HG03571 (cell line): ENCODE results near the gene LRP1B.

ENCODE experiments used
- ATAC-seq: cut with Tn5 transposase; IDR thresholded peaks from one replicate; pipeline ENCODE4 v1.9.1; 2021; ENCODE audit not compliant: unreplicated experiment

The LRP1B gene

DNA sequence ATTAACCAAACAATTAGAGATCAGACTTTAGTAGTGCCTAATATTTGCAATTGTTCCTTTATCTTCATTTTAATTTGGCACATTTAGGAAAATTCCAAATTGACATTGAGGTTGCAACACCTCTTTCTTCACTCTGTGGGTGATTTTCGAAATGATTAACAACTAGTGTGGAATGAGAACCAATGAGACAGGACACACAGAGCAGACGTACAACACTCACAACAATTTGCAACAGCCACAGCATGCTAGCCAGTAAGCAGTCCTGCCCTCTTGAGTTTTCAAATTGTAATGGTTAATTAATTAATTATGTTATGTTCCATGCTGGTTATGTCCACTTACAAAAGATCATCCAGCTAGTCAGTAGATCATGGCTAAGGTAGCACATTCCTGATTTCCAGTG lies 339.3 kb downstream of the LRP1B start:
- ATAC-seq: no peak

GRCh38 chr2:141782574-141782973 lies 348.2 kb downstream of the LRP1B start:
- ATAC-seq: no peak

- no peak for ATAC-seq
Observed at GRCh38 chr2:141778315-141778835, 352.4 kb downstream of the LRP1B start.

- ATAC-seq: no peak
Observed at GRCh38 chr2:141770530-141770929, 360.3 kb downstream of the LRP1B start.

- no peak for ATAC-seq
Observed at GRCh38 chr2:141767691-141768090, 363.1 kb downstream of the LRP1B start.

DNA sequence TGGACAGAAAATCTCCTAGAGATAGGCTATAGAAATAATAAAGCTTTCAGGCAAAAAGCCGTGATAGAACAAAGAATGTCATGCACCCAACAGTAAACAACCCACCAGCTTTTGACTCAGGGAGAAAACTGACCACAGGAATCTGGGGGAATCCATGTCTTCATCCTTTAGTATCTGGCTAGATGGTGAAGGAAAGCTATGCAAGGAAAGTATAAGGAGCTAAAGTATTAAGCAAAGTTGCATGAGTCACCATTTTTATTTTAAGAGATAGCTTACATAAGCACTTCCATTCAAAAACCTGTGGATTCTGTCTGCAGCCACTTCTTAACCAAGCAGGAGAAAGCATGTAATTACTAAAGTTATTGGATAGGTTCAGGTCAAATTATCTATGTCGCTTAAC lies 363.8 kb downstream of the LRP1B start:
- ATAC-seq: no peak

GRCh38 chr2:141766225-141766624 lies 364.6 kb downstream of the LRP1B start:
- ATAC-seq: no peak

- no peak for ATAC-seq
Observed at GRCh38 chr2:141748616-141749015, 382.2 kb downstream of the LRP1B start.

DNA sequence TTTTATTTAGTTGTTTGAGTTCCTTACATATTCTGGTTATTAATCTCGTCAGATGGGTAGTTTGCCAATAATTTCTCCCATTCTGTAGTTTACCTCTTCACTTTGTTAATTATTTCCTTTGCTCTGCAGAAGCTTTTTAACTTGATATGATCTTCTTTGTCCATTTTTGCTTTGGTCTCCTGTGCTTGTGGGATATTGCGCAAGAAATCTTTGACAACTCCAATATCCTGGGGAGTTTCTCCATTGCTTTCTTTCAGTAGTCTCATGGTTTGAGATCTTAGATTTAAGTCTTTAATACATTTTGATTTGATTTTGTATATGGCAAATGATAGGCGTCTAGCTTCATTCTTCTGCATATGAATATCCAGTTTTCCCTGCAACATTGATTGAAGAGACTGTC lies 389.2 kb downstream of the LRP1B start:
- no peak for ATAC-seq

DNA sequence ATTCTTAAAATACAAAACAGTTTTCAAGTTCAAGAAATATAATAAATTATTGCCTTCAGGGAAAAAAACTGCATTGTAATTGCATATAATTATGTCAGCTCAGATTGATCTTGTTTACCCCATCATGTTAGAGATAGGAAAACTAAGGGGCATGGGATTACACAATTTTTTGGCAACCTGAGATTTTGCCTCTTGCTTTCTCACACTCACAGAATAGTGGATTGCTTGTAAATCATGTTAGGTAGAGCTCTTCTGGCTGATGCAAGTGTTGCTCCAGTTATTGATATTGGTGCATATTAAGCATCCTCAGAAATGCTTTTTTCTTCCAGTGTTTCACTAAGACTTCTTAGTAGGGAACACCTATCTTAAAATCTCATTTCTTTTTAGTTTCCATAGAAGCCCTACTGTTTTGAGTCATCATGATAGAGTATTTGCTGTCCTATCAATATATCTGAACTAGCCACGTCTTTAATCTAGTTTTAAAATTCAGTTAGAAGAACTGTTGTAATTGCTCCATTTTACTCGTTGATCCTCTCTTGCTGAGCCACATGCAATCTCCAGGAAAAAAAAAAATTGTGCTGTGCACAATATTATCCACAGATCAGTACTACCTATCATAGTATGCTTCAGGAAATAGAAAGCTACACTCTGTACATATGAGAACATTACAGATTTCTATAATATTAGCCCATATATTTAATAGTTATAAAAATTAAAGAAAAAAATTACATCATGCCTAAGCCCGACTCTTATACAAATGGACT lies 393.1 kb downstream of the LRP1B start:
- ATAC-seq: no peak

- ATAC-seq: no peak
Observed at GRCh38 chr2:141736466-141736865, 394.4 kb downstream of the LRP1B start.

DNA sequence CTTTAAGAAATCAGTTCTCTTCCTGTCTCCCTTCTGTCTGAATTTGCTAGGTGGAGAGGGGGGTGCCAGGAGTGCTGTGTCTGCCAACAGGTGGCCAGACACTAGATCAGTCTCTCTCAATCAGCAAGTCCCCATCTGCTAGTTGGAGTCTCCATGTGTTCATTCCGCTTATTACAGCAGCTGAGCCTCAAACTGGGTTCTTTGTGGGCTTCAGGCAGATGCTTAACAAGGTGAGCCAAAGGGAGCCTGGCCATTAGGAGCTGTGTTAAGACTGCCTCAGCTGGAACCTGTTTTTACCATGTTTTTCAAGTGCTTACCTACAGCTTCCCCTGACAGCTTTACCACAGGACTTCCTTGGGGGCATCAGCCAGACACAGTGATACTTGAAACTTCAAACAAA lies 401.9 kb downstream of the LRP1B start:
- no peak for ATAC-seq

- no peak for ATAC-seq
Observed at GRCh38 chr2:141728142-141728541, 402.7 kb downstream of the LRP1B start.

- ATAC-seq: no peak
Observed at GRCh38 chr2:141724426-141724825, 406.4 kb downstream of the LRP1B start.

- no peak for ATAC-seq
Observed at GRCh38 chr2:141723814-141724213, 407.0 kb downstream of the LRP1B start.

GRCh38 chr2:141720476-141720875 lies 410.3 kb downstream of the LRP1B start:
- ATAC-seq: no peak

DNA sequence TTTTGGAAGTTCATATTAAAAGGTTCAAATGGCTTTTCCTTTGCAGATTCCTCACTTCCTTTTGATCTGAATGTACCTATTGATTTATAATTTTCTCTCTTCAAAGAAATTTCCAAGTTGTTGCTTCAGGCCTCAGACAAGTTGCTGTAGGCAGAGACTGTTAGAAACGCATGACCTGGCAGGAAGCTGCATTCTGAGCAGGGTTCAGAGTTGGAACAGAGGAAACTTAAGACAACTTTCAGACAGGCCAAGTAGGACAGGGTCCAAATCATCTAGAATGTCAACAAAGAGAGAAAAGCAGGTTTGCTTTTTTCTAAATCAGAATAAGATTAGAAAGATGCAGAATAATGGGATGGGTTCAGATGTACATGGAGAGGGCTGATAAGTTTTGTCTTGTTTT lies 416.3 kb downstream of the LRP1B start:
- ATAC-seq: no peak

DNA sequence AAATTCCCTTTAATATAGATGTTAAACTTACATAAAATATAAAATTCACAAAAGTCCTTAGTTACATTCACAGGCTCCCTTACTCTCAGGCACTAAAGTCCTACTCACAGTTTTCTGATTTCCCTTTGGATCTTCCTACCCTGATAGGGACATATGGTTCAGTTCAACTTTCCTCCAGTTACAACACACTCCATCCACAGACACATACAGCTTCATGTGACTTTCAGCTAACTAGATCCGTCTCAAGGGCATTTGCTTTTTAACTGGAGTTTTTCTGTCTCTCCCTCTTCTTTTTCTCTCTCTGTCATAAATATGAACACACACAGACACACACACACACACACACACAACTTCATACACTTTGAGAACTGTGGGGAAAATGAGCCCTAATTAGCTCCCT lies 419.2 kb downstream of the LRP1B start:
- no peak for ATAC-seq

DNA sequence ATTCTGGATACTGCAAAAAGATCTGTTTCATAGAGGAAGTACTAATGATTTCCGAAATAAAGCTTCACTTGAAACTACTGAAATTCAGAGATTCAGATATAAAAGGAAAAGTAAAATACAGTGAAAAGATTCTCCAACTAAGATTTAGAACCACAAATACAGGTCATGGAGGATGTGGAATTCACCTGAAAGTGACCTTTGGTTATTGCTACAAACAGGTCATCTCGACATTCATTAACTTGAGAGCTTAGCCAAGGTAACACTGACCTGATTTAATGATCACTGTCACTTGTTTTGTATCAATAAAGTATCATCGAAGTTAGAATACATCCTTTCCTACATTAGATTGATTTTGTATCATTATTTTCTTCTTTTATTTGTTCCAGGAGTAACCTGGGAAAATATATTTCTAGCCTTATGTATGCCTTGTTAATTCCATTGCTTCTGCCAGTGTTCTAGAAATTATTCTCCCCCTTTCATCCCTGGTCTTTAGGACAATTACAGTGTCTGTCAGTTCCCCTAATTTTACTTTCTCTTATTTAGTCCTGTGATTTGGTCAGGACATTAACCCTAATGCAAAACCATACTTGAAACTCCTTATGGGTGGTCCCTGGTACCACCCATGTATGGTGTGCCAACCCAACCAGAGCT lies 420.1 kb downstream of the LRP1B start:
- no peak for ATAC-seq

GRCh38 chr2:141709756-141710155 lies 421.1 kb downstream of the LRP1B start:
- ATAC-seq: no peak

GRCh38 chr2:141707486-141707885 lies 423.3 kb downstream of the LRP1B start:
- ATAC-seq: no peak

- ATAC-seq: no peak
Observed at GRCh38 chr2:141704541-141704940, 426.3 kb downstream of the LRP1B start.
